H1 (cell line): ENCODE measurements around the gene GRIA1. TPM values are rescaled to one million over a fixed set of nuclear protein-coding genes. Genes with fewer than 3 reads are reported as not detected.

ENCODE experiments used
- RFX5 ChIP-seq: IDR thresholded peaks from 2 replicates; pipeline ENCODE4 v1.6.1; 2011; ENCODE audit warnings: low read depth, low read length, improper control_type of control experiment, borderline replicate concordance
- USF2 ChIP-seq: IDR thresholded peaks from 2 replicates; pipeline ENCODE4 v1.6.1; 2011; ENCODE audit warnings: low read length, improper control_type of control experiment
- polyA plus RNA-seq, 7 experiments: library from polyadenylated mRNA; depleted of rRNA in 3 of 7; stranded (reverse) in 5 of 7; unstranded in 2 of 7; fragments of >200 nt in 5 of 7; fragments of 200-250 nt in 2 of 7; gene quantifications; 1 replicate in 5 of 7; 2 replicates in 1 of 7; 4 replicates in 1 of 7; pipeline versions ENCODE4 v1.2.1 to v1.2.3, GENCODE V29; 2011 to 2013; ENCODE audit warnings: missing spikeins in 2 of 7, mixed read lengths in 2 of 7
- total RNA-seq: library from RNA; stranded (reverse); fragmentation: NEBNext Ultra II Directional; extraction: Animal tissue kit (Norgen Biotek cat#: 25700); gene quantifications from 2 replicates; pipeline ENCODE4 v1.2.1, GENCODE V29; 2021

The GRIA1 gene
- total and polyA plus RNA-seq, 2 of the 8 experiments (the other 6 are each of a cell fraction or from before 2014, with no cell fraction given), result 0.97 to 2.5 TPM

DNA sequence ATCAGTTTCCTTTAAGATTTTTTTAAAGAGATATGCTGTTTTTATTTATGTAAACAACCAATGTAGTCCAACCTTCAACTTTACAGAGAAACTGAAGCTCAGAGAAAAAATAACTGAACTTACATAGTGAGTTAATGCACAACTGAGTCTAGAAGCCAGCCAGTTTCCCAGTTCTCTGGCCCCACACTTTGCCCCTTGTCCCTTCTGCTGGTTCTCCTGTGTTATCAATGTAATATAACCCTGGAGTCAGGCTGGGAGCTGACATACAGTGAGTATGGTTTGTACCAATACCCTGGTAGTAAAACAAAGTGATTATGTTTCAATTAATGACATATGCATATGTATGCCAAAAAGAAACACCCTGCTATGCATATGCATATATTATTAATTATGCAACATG is 32.2 kb upstream of the GRIA1 start (continued):
- no peak for TF ChIP-seq RFX5
- TF ChIP-seq USF2, result no peak
- TF ChIP-seq, all 59 proteins: peak for 0
